Activated CD4-positive, alpha-beta memory T cell treated with anti-CD3 and anti-CD28 coated beads for 36 hours (primary cell): ENCODE results near the gene SHISA9. TPM values are rescaled to one million over a fixed set of nuclear protein-coding genes. Genes with fewer than 3 reads are reported as not detected.

Experiments used
- CTCF ChIA-PET: fragments of 350-600 bp; sonication (Branson Sonifier 250); formaldehyde crosslinking; loops from one replicate; lab custom pipeline; 2021; ENCODE audit warnings: antibody characterized with exemption, inconsistent platforms; lab: Charles Lee
- POLR2A ChIA-PET: fragments of 350-600 bp; sonication (Branson Sonifier 250); formaldehyde crosslinking; loops from one replicate; lab custom pipeline; 2021; ENCODE audit warnings: antibody characterized with exemption; lab: Charles Lee
- DNase-seq: peaks from one replicate; pipeline ENCODE4 v3.0.0-alpha.2; 2020
- H3K27ac Mint-ChIP-seq: one replicate; pipeline ENCODE4 v1.8.0; 2021; ENCODE audit warnings: mixed read lengths
- H3K27me3 Mint-ChIP-seq: one replicate; pipeline ENCODE4 v1.8.0; 2021; ENCODE audit warnings: mixed read lengths
- H3K36me3 Mint-ChIP-seq: one replicate; pipeline ENCODE4 v1.8.0; 2021; ENCODE audit warnings: mixed read lengths
- H3K4me1 Mint-ChIP-seq: one replicate; pipeline ENCODE4 v1.8.0; 2021; ENCODE audit warnings: low read depth, mixed read lengths
- H3K4me3 Mint-ChIP-seq: one replicate; pipeline ENCODE4 v1.8.0; 2021; ENCODE audit warnings: mild to moderate bottlenecking, mixed read lengths
- H3K9me3 Mint-ChIP-seq: one replicate; pipeline ENCODE4 v1.8.0; 2021; ENCODE audit warnings: mixed read lengths
- intact Hi-C: fragments of 100-400 bp; cut with micrococcal nuclease; formaldehyde crosslinking; loops from one replicate; pipeline ENCODE4 v1.15.1; 2023
- total RNA-seq, 2 experiments: library from RNA; stranded (reverse); gene quantifications; one replicate each; pipeline ENCODE4 v1.2.3, GENCODE V29; 2021

Gene SHISA9
- total RNA-seq, 2 experiments from 2014 or later, result 0.05 TPM; not detected in 1

GRCh38 chr16:13005721-13006247 lies 104.4 kb downstream of the SHISA9 start:
- Mint-ChIP-seq H3K27ac (no peak overlapping the region), H3K4me1 (no peaks in the 10 kb centered on the region), H3K36me3 (no peaks in the 10 kb centered on the region), H3K4me3 (no peak overlapping the region), H3K9me3 (no peaks in the 10 kb centered on the region), H3K27me3 (no peaks in the 10 kb centered on the region)
- intact Hi-C loops, result no loop called here
- CTCF ChIA-PET, result no interaction called here
- POLR2A ChIA-PET, result no interaction called here
- no peak for DNase-seq

- Mint-ChIP-seq H3K4me3 (no peak overlapping the region), H3K27me3 (no peaks in the 10 kb centered on the region), H3K27ac (no peak overlapping the region), H3K4me1 (no peaks in the 10 kb centered on the region), H3K9me3 (no peaks in the 10 kb centered on the region), H3K36me3 (no peaks in the 10 kb centered on the region)
- intact Hi-C loops, result no loop called here
- no peak for DNase-seq
- ChIA-PET CTCF (no interaction called here), POLR2A (no interaction called here)
These were observed 111.2 kb downstream of the SHISA9 start for GRCh38 chr16:13012601-13013000.

- ChIA-PET CTCF (no interaction called here), POLR2A (no interaction called here)
- Mint-ChIP-seq H3K27ac (no peak overlapping the region), H3K4me3 (no peak overlapping the region), H3K27me3 (no peaks in the 10 kb centered on the region), H3K9me3 (no peaks in the 10 kb centered on the region), H3K4me1 (no peaks in the 10 kb centered on the region), H3K36me3 (no peaks in the 10 kb centered on the region)
- intact Hi-C loops, result no loop called here
- no peak for DNase-seq
These were observed 111.6 kb downstream of the SHISA9 start for GRCh38 chr16:13013043-13013442.

GRCh38 chr16:13014476-13014875 lies 113.1 kb downstream of the SHISA9 start:
- intact Hi-C loops, result no loop called here
- ChIA-PET CTCF (no interaction called here), POLR2A (no interaction called here)
- no peaks in the 10 kb centered on the region for H3K4me1 Mint-ChIP-seq
- H3K36me3 Mint-ChIP-seq, result no peaks in the 10 kb centered on the region
- no peak for DNase-seq
- H3K27ac Mint-ChIP-seq, result no peak overlapping the region
- no peaks in the 10 kb centered on the region for H3K9me3 Mint-ChIP-seq
- H3K27me3 Mint-ChIP-seq, result no peaks in the 10 kb centered on the region
- H3K4me3 Mint-ChIP-seq, result no peak overlapping the region

GRCh38 chr16:13018026-13018425 lies 116.6 kb downstream of the SHISA9 start:
- Mint-ChIP-seq H3K4me1 (no peaks in the 10 kb centered on the region), H3K27me3 (no peaks in the 10 kb centered on the region), H3K36me3 (no peaks in the 10 kb centered on the region), H3K27ac (no peak overlapping the region), H3K9me3 (no peaks in the 10 kb centered on the region), H3K4me3 (no peak overlapping the region)
- no peak for DNase-seq
- intact Hi-C loops, result no loop called here
- ChIA-PET CTCF (no interaction called here), POLR2A (no interaction called here)

- Mint-ChIP-seq H3K27me3 (peaks cover 2% of the 10 kb centered on the region), H3K9me3 (peaks cover 11% of the 10 kb centered on the region), H3K4me3 (no peak overlapping the region), H3K36me3 (peaks cover 2% of the 10 kb centered on the region), H3K27ac (no peak overlapping the region), H3K4me1 (no peaks in the 10 kb centered on the region)
- ChIA-PET POLR2A (no interaction called here), CTCF (no interaction called here)
- DNase-seq, result no peak
- intact Hi-C loops, result no loop called here
These were observed 120.6 kb downstream of the SHISA9 start for GRCh38 chr16:13021996-13022395.

- H3K4me1 Mint-ChIP-seq, result no peaks in the 10 kb centered on the region
These were observed 128.4 kb downstream of the SHISA9 start for GRCh38 chr16:13029786-13030185.

GRCh38 chr16:13030769-13031168 lies 129.4 kb downstream of the SHISA9 start:
- ChIA-PET CTCF (no interaction called here), POLR2A (no interaction called here)
- DNase-seq, result no peak
- peaks cover 2% of the 10 kb centered on the region for H3K27me3 Mint-ChIP-seq
- H3K4me1 Mint-ChIP-seq, result no peaks in the 10 kb centered on the region
- peaks cover 2% of the 10 kb centered on the region for H3K36me3 Mint-ChIP-seq
- peaks cover 16% of the 10 kb centered on the region for H3K9me3 Mint-ChIP-seq
- intact Hi-C loops, result no loop called here
- no peak overlapping the region for H3K4me3 Mint-ChIP-seq
- no peak overlapping the region for H3K27ac Mint-ChIP-seq

More at GRCh38 chr16:13029786-13030185, 128.4 kb downstream of the SHISA9 start:
- intact Hi-C loops, result no loop called here
- no peak overlapping the region for H3K27ac Mint-ChIP-seq
- ChIA-PET CTCF (no interaction called here), POLR2A (no interaction called here)
- H3K4me3 Mint-ChIP-seq, result no peak overlapping the region
- peaks cover 2% of the 10 kb centered on the region for H3K36me3 Mint-ChIP-seq
- H3K9me3 Mint-ChIP-seq, result peaks cover 16% of the 10 kb centered on the region
- H3K27me3 Mint-ChIP-seq, result peaks cover 2% of the 10 kb centered on the region
- DNase-seq, result no peak

GRCh38 chr16:13032911-13033310 lies 131.5 kb downstream of the SHISA9 start:
- Mint-ChIP-seq H3K4me3 (no peak overlapping the region), H3K27me3 (no peaks in the 10 kb centered on the region), H3K4me1 (no peaks in the 10 kb centered on the region), H3K9me3 (peaks cover 10% of the 10 kb centered on the region), H3K27ac (no peak overlapping the region), H3K36me3 (no peaks in the 10 kb centered on the region)
- no peak for DNase-seq
- POLR2A ChIA-PET, result no interaction called here
- intact Hi-C loops, result no loop called here
- CTCF ChIA-PET, result no interaction called here

- intact Hi-C loops, result no loop called here
- Mint-ChIP-seq H3K27me3 (no peaks in the 10 kb centered on the region), H3K4me3 (no peak overlapping the region), H3K27ac (no peak overlapping the region), H3K9me3 (peaks cover 10% of the 10 kb centered on the region), H3K4me1 (no peaks in the 10 kb centered on the region), H3K36me3 (no peaks in the 10 kb centered on the region)
- DNase-seq, result peak; percentile 12
- POLR2A ChIA-PET, result no interaction called here
- CTCF ChIA-PET, result no interaction called here
These were observed 135.2 kb downstream of the SHISA9 start for GRCh38 chr16:13036600-13036999.

- ChIA-PET CTCF (interaction anchor here (0.6 kb wide), 1 partner anchor 1004 kb away, joined by 3 read pairs; no protein-coding TSS in a partner anchor), POLR2A (no interaction called here)
- Mint-ChIP-seq H3K4me3 (no peak overlapping the region), H3K36me3 (no peaks in the 10 kb centered on the region), H3K4me1 (no peaks in the 10 kb centered on the region), H3K9me3 (peaks cover 21% of the 10 kb centered on the region), H3K27ac (no peak overlapping the region), H3K27me3 (no peaks in the 10 kb centered on the region)
- DNase-seq, result no peak
- intact Hi-C loops, result no loop called here
These were observed 137.2 kb downstream of the SHISA9 start for GRCh38 chr16:13038591-13038990.

GRCh38 chr16:13039526-13039925 lies 138.1 kb downstream of the SHISA9 start:
- H3K9me3 Mint-ChIP-seq, result peaks cover 23% of the 10 kb centered on the region
- H3K27ac Mint-ChIP-seq, result no peak overlapping the region
- DNase-seq, result no peak
- H3K27me3 Mint-ChIP-seq, result no peaks in the 10 kb centered on the region
- intact Hi-C loops, result no loop called here
- H3K36me3 Mint-ChIP-seq, result no peaks in the 10 kb centered on the region
- ChIA-PET CTCF (no interaction called here), POLR2A (no interaction called here)
- no peaks in the 10 kb centered on the region for H3K4me1 Mint-ChIP-seq
- H3K4me3 Mint-ChIP-seq, result no peak overlapping the region

- intact Hi-C loops, result no loop called here
- H3K4me1 Mint-ChIP-seq, result no peaks in the 10 kb centered on the region
- no peak for DNase-seq
- H3K4me3 Mint-ChIP-seq, result no peak overlapping the region
- no peak overlapping the region for H3K27ac Mint-ChIP-seq
- POLR2A ChIA-PET, result no interaction called here
- peaks cover 23% of the 10 kb centered on the region for H3K9me3 Mint-ChIP-seq
- no peaks in the 10 kb centered on the region for H3K27me3 Mint-ChIP-seq
- no peaks in the 10 kb centered on the region for H3K36me3 Mint-ChIP-seq
- CTCF ChIA-PET, result no interaction called here
These were observed 139.8 kb downstream of the SHISA9 start for GRCh38 chr16:13041180-13041579.
